NCI-H748 (cell line): Measurements from ENCODE around the gene ARHGAP31.

Experiments
- DNase-seq: peaks from one replicate; lab custom pipeline; 2025; ENCODE audit not compliant: unreplicated experiment; lab: John Stamatoyannopoulos, UW

ARHGAP31 gene

DNA sequence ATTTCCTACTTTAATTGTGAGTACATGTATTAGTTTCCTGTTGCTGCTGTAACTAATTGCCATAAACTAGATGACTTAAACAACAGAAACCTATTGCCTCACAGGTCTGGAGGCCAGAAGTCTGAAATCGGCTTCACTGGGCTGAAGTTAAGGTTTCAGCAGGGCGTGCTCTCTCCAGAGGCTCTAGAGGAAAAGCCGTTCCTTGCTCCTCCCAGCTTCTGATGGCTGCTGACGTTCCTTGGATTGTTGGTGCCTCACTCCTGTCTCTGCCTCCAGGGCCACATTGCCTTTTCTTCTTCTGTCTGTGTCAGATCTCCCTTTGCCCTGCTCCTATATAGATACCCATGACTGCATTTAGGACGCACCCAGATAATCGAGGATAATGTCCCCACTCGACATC, 80.9 kb downstream of the ARHGAP31 start:
- DNase-seq: no peak

DNA sequence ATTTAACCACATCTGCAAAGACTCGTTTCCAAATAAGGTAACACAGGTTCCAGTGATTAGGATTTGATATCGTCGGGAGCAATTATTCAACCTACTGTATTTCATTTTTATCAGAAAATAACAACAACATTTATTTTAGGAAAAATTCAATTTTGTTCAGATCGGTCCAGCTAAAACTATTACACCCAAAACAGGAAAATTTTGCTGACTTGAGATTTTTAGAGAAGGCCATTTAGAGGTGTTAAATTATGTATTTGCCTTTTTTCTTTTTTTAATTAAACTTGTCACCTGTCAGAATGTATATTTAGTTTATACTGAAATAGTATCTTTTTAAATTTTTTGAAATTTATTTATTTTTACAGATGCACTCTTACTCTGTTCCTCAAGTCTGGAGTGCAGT, 81.3 kb downstream of the ARHGAP31 start:
- DNase-seq: no peak

DNA sequence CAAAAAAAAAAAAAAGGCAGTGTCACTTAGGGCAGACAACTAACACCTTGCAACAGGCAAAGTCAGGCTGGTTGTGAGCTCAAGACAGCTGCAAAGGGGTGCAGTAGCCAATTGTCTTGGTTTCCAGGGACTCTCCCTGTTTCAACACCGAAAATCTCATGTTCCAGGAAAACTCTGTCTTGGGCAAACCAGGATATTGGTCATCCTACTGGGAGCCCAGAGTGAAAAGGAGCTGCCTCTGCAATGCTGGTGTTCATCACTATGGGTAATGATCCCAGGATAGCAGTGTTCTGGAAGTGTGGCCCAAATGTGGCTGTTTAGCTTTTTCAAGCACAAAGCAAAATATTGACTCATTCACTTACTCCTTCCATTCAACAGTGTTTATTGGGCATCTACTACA, 82.6 kb downstream of the ARHGAP31 start:
- no peak for DNase-seq

DNA sequence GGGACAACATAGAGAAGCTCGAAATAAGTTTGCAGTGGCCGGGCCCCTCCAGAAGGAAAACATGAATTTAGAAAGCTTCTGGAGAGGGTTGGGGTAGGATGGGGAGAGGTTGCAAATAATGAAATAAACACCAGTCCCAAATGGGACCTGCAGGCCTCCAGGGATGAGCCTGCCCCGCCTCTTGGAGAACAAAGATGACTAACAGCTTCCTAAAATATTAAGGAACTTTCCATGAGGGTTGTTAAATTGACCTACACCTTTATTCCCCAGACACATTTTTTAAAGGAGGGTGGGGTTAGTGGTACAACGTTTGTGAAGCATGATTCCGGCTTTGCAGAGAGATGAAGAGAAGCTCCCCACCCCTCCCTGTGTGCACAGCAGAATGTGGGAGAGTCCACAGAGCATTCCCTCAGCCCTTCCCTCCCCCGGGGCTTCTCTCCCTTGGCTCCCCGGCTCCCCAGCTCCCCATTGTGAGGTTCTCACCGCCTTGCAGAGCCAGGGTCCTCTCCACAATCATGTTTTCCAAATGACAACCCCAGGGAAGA, 84.1 kb downstream of the ARHGAP31 start:
- no peak for DNase-seq

DNA sequence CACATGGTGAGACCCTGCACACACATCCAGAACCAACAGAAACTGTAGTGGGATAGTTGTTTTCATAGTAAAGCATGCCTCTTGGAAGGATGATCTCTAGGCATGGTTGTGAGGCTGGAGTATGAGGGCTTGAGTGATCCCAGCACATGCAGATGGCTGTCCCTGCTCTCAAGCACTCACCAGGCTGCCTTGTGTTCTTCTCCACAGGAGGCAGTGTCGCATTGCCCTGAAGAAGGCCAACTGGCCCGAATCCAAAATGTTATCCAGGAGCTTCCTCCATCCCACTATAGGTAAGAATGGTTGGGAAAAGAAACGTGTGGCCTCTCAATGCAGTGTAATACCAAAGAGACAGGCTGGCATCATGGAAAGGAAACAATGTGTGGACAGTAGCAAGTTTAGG, 86.5 kb downstream of the ARHGAP31 start:
- peak; percentile 35 for DNase-seq

DNA sequence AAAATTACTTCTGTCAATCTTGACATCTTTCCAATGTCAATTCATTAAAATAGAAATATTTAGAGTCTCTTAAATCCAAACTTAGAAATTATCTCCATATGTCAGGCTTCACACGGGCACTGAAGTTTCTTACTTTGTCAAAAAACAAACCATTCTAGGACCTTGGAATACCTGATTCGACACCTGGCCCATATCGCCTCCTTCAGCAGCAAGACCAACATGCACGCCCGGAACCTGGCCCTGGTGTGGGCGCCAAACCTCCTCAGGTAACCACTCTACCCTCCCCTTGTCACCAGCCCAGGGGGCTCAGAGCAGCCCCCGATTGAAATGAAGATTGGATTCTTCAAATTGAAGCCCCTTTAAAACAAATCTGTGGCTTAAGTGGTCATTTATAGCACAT, 88.0 kb downstream of the ARHGAP31 start:
- no peak for DNase-seq

DNA sequence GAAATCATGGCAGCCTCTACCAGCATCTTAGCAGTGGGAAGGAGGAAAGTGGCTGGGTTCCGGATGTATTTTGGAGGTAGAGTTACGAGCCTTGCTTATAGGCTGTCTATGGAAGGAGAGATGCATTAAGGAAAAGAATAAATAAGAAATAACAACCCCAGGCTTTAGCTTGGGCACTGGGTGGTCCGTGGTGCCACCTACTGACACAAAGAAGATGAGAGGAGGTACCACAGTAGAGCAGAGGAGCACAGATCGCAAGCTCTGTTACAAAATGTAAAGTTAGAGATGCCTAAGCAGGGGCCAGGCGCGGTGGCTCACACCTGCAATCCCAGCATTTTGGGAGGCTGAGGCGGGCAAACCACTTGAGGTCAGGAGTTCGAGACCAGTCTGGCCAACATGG, 94.4 kb downstream of the ARHGAP31 start:
- DNase-seq: no peak

DNA sequence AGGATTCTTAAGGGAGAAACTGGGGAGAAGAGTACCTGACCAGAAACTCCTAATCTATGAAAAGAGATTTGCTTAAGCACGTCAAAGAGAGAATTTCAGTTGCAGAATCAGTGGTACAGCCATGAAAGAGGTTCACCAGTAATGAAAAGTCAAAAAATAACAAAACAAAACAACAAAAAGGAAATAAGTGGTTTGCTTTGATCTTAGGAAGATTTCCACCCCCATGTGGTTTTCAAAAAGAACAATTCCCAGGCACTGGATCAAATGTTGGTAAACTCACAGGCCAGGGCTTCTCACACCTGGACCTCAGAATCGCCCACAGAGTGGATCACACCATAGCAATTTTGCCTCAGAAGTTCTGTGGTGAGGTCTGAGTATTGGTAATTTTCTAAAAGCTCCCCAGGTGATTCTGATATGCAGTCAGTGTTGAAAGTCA, 101.8 kb downstream of the ARHGAP31 start:
- DNase-seq: no peak

DNA sequence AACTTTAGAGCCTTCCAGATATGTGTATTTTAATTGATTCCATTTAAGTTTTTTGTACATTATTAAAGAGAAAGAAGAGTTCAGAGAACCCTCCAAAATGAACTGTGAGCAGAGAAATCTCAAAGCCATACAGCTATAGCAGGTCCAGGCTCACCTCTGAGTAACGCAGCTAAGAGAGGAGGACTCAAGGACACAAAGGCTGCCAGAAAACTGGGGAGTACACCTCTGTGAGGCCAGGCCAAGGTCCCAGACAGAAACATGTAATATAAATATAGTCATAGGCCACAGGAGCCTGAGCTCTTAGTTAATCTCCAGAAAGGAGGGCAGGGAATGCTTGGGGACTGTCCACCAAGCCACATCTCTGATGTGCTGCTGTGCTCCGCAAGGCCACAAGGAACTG, 102.7 kb downstream of the ARHGAP31 start:
- no peak for DNase-seq

DNA sequence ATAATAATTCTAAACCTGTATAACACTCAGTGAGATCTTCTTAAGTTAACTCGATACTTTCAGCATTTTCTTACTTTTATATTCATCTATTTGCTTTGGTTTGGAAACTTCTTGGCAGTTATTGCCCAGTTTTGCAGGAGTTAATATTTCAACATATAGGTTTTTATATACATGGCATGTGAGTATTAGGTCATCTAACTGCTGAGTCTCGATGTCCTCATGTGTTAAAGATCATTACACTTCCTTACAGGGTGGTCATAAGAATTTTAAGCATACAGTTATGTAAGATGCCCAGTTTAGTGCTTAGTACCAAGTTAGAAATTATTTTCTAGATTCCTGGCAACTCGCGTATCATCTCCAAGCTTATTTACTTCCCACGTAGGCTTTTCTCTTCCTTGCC, 106.3 kb downstream of the ARHGAP31 start:
- no peak for DNase-seq

DNA sequence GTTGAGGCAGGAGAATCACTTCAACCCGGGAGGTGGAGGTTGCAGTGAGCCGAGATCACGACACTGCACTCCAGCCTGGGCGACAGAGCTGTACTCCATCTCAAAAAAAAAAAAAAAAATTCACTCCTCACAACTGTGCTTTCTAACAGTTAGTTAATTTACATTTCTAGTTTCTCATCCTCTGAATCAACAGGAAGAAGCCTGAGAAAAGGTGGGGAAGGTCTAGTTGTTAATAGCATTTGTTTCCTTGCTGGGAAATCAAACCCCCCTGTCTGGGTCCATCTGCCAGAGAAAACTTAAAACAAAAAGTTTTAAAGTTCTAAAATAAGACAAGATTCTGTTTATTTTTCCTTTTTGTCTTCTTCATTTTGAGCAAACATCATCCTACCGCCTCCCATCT, 106.9 kb downstream of the ARHGAP31 start:
- no peak for DNase-seq

DNA sequence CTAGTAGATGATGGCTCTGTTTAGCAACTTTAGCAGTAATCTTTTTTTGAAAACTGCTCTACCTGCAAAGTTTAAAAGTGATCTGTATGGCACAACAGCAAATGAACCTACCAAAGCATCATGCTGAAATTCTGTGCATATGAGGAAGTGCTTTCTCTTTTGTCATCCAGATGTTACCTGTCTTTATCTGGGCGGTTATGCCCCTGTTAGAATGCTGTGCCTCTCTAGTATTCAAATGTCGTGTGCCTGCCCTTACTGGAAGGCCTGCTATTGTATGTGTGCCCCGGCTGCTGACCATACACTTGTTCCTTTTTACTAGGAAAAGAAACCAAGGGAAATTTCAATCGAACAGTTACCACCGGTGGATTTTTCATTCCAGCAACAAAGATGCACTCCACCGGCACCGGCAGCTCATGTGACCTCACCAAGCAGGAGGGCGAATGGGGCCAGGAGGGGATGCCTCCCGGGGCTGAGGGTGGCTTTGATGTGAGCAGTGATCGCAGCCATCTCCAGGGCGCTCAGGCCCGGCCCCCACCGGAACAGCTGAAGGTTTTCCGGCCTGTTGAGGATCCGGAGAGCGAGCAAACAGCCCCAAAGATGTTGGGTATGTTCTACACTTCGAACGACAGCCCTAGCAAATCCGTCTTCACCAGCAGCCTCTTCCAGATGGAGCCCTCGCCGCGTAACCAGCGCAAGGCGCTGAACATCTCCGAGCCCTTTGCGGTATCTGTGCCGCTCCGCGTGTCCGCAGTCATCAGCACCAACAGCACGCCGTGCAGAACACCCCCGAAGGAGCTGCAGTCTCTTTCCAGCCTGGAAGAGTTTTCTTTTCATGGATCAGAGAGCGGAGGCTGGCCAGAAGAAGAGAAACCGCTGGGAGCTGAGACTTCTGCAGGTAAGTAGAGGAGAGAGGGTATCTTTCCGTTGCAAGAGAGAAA, 107.6 kb downstream of the ARHGAP31 start:
- DNase-seq: no peak

DNA sequence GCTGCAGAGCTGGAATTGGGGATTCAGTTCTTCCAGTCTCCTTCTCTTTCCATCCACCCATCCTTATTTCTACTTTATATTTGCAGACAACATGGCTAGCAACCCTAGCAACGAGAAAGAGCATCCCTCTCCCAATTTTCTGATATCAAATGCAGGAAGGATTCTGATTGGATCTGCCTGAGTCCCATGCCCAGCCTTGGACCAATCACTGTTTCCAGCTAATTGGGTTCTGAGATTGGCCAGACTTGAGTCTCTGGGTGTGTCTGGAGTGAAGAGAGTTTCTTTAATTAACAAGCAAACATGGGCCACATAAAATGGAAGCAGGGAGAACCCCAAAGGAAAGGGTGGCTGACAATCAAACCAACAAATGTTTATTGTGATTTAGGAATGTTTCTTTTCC, 108.6 kb downstream of the ARHGAP31 start:
- DNase-seq: no peak

DNA sequence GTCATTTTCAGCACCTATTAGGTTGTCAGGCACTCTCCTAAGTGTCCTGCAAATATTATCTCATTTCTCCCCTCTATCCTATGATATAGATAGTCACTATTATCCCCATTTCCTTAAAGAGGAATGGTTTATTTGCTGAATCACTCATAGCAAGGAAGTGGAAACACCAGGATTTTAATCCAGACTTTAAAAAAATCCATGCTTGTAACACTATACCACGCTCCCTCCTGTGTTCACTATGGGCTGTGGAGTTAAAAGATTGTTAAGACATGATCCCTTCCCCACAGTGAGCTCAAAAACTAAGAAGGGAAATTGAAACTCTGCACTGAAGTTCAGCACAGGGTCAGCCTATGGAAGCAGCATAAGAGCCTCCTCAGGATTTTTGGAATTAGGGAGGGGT, 109.0 kb downstream of the ARHGAP31 start:
- DNase-seq: no peak

DNA sequence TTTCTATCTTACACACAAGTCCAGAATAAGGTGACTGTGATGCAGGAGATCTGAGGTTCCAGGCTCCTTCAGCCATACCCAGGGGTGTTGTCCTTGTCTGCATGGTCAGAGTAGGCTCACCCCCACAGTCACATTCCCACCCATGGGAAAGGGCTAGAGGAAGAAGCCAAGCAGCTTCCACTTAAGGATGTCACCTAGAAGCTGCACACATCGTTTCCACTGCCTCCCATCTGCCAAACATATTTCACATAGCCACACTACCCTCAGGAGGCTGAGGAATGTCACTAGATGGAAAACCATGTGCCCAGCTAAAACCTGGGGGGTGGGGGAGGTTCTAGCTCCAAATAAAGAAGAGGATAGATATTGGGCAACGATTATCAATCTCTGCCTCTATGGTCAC, 111.1 kb downstream of the ARHGAP31 start:
- DNase-seq: no peak

DNA sequence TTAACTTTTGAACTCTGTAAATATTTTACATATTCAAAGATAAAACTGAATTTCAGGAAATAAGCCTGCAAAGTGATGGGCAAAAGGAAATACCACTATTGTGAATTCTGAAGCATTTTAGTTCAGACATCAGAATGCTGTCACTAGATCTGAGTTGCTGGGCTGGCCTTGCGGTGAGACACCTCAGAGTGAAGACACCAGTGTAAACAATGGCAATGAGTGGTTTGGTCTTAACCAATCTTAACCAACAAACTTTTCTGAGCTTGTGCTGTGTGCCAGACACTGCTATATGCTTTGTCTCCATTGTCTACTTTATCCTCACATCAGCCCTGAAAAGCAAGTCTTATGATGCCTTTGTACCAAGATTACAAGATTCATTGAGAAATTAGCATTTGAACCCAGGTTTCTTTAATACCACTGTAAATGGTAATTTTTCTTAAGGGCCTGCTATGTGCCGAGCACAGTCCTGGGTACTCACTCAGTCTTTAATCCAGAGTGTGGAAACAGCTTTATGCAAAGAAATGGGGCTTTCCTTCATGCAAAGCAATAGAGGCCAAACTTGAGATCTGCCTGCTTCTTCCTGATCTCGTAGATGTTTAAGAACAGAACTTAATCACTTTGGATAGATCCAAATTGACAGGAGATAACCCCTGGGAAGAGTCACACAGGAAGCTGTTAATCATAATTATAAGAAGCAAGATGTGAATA, 114.2 kb downstream of the ARHGAP31 start:
- DNase-seq: no peak

DNA sequence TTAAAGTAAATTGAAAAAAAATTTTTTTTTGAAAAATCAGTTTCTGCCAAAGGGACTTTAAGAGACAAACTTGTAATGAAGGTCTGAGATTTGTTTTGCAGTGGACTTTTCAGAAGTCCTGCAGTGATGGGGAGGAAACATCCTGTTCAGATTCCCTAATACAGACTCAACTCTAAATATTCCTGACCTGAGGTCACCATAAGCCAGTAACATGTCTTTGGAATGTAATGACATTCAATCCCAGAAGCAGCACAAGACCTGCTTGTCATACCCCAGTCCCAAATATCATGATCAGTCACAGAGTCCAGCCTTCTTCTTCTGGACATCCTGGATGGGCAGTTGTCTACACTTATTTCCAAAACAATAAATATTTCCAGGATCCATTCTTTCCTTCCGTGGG, 115.7 kb downstream of the ARHGAP31 start:
- DNase-seq: no peak

DNA sequence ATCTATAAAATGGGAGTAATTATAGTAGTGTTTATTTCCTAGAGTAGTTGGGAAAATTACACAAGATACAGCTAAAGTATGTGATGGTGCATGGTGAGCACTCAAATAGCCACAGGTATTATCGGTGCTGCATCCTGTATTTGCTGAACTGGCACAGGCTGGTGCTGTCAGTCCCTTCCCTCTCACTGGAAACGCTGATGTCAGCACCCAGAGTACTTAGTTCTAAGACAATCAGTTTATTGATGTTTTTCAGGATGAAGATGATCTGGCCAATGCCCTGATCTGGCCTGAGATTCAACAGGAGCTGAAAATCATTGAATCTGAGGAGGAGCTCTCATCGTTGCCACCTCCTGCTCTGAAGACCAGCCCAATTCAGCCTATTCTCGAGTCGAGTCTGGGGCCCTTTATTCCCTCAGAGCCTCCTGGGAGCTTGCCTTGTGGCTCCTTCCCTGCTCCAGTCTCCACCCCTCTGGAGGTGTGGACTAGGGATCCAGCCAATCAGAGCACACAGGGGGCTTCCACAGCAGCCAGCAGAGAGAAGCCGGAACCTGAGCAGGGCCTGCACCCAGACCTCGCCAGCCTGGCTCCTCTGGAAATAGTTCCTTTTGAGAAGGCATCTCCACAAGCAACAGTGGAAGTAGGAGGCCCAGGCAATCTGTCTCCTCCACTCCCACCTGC, 119.6 kb downstream of the ARHGAP31 start:
- no peak for DNase-seq

DNA sequence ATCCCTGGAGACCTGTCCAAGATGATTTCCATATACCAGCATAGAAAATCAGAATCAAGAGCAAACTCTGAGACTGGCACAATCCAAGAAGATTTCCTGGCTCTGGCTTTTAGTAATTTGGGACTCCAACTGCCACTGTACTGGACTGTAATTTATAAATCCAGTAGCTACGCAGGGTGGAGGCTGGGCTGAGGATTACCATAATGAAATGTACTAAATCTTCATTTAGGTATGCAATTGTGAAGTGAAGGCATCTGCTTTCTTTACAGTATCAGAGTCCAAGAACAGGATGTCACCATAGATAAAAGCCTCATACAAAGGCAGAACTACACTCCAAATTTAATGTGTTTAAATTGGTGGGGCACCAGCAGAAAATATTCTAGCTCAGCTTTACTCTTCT, 122.7 kb downstream of the ARHGAP31 start:
- no peak for DNase-seq

DNA sequence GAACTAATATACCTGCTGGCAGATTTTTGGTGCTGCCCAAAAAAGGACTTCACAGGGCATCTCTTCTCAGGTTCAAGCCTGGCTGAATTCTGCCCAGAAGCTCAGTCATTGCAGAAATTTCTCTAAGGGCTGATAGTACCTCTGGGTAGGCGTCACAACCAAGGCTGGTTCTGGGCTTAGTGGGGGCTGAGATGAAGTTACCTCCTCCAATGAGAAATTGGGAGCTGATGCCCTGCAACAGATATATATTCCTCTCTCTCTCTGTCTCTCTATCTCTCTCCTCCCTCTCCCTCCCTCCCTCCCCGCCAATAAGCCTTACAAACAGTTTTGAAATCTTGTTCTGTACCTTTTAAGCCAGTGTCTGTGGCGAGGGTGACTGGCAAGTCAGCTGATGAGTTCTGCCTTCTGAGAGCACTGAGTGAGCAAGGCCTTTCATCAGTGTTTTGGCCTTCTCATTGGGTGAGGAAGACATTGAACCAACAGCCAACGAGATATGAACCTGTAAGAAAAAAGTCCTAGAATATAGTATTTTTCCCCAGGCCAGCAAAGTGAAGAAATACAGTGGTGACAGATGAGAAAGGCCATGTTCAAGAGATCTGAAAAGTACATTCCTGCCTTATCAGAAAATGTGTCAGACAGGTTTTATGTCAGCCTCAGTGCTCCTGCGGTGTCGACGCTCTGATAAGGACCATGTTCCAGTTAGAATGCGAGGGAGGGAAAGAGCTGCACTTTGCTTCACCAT, 123.8 kb downstream of the ARHGAP31 start:
- no peak for DNase-seq

DNA sequence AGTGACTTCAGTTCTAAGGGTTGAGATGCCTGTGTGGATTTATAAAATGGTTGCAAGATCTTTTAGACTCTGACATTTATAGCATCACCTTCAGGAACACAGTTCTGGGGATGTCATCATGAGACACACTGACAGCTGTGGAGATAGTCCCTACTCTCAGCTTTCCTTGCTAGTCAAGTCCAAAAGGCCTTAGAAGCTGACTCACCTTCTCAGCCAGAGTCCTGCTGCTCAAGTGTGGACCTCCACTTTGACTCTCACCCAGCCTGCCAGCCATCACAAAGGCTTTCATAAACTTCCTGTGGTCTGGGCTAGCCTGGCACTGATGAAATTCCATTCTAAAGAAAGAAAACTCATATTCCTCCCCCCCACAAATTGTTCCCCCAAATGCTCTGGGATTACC, 124.5 kb downstream of the ARHGAP31 start:
- no peak for DNase-seq
